ENCODE results near the gene TCF15. TPM values are rescaled to one million over a fixed set of nuclear protein-coding genes. Genes with fewer than 3 reads are reported as not detected.
A peak's percentile ranks its signal among the peaks of the same experiment; 100 is the strongest.

Gene TCF15
- total and polyA plus RNA-seq, 3 experiments from 2014 or later: not detected

- Mint-ChIP-seq H3K4me3 (no peak overlapping the region), H3K27ac (peak overlapping the region in 1 of 8 donors; percentile 36), H3K4me1 (peaks cover 3 to 15% (median 11%) of the 10 kb centered on the region in 3 donors), H3K9me3 (no peaks in the 10 kb centered on the region), H3K27me3 (peaks cover 12 to 22% of the 10 kb centered on the region in 2 donors), H3K36me3 (no peaks in the 10 kb centered on the region)
- Histone ChIP-seq H3K4me3 (ENCODE audit: low read length) (no peak overlapping the region), H3K27me3 (ENCODE audit: insufficient read depth, low read length, poor library complexity, severe bottlenecking) (peaks cover 7% of the 10 kb centered on the region), H3K9me3 (ENCODE audit: low read length) (no peaks in the 10 kb centered on the region), H3K4me1 (ENCODE audit: insufficient read depth, low read length) (no peaks in the 10 kb centered on the region), H3K36me3 (ENCODE audit: insufficient read depth, low read length) (no peaks in the 10 kb centered on the region), H3K27ac (ENCODE audit: low read depth, low read length) (no peak overlapping the region)
- ChIA-PET CTCF (no interaction called here), POLR2A (no interaction called here)
- no peak for DNase-seq
Measured at GRCh38 chr20:638579-638978, 28.5 kb upstream of the TCF15 start.

GRCh38 chr20:637559-637958 lies 27.4 kb upstream of the TCF15 start:
- H3K4me1 Mint-ChIP-seq: peaks cover 3 to 8% (median 7%) of the 10 kb centered on the region in 3 donors
- Histone ChIP-seq H3K9me3 (ENCODE audit: low read length) (no peaks in the 10 kb centered on the region), H3K36me3 (ENCODE audit: insufficient read depth, low read length) (no peaks in the 10 kb centered on the region), H3K27ac (ENCODE audit: low read depth, low read length) (no peak overlapping the region), H3K4me1 (ENCODE audit: insufficient read depth, low read length) (no peaks in the 10 kb centered on the region), H3K27me3 (ENCODE audit: insufficient read depth, low read length, poor library complexity, severe bottlenecking) (peaks cover under 1% of the 10 kb centered on the region), H3K4me3 (ENCODE audit: low read length) (no peak overlapping the region)
- DNase-seq: no peak
- H3K4me3 Mint-ChIP-seq: no peak overlapping the region
- no peaks in the 10 kb centered on the region for H3K9me3 Mint-ChIP-seq
- no peaks in the 10 kb centered on the region for H3K36me3 Mint-ChIP-seq
- no peak overlapping the region for H3K27ac Mint-ChIP-seq
- peaks cover 5 to 18% of the 10 kb centered on the region in 2 donors for H3K27me3 Mint-ChIP-seq
- ChIA-PET CTCF (no interaction called here), POLR2A (no interaction called here)

- H3K27me3 ChIP-seq (ENCODE audit: insufficient read depth, low read length, poor library complexity, severe bottlenecking): no peaks in the 10 kb centered on the region
- no peaks in the 10 kb centered on the region for H3K9me3 ChIP-seq (ENCODE audit: low read length)
- H3K27ac ChIP-seq (ENCODE audit: low read depth, low read length): no peak overlapping the region
- peaks cover 2 to 13% of the 10 kb centered on the region in 2 donors for H3K27me3 Mint-ChIP-seq
- H3K4me1 Mint-ChIP-seq: no peaks in the 10 kb centered on the region
- CTCF ChIA-PET: interaction anchor here (1.1 kb wide), 1 partner anchor 10 kb away, joined by 3 read pairs; no protein-coding TSS in a partner anchor
- H3K4me1 ChIP-seq (ENCODE audit: insufficient read depth, low read length): no peaks in the 10 kb centered on the region
- no peaks in the 10 kb centered on the region for H3K36me3 Mint-ChIP-seq
- no peak for DNase-seq
- H3K9me3 Mint-ChIP-seq: no peaks in the 10 kb centered on the region
- H3K27ac Mint-ChIP-seq: no peak overlapping the region
- no peak overlapping the region for H3K4me3 ChIP-seq (ENCODE audit: low read length)
- H3K4me3 Mint-ChIP-seq: no peak overlapping the region
- POLR2A ChIA-PET: no interaction called here
- H3K36me3 ChIP-seq (ENCODE audit: insufficient read depth, low read length): no peaks in the 10 kb centered on the region
Measured at GRCh38 chr20:635893-636338, 25.8 kb upstream of the TCF15 start.

GRCh38 chr20:635028-635892 lies 25.2 kb upstream of the TCF15 start:
- Histone ChIP-seq H3K9me3 (ENCODE audit: low read length) (no peaks in the 10 kb centered on the region), H3K4me1 (ENCODE audit: insufficient read depth, low read length) (no peaks in the 10 kb centered on the region), H3K27me3 (ENCODE audit: insufficient read depth, low read length, poor library complexity, severe bottlenecking) (no peaks in the 10 kb centered on the region), H3K4me3 (ENCODE audit: low read length) (no peak overlapping the region), H3K36me3 (ENCODE audit: insufficient read depth, low read length) (no peaks in the 10 kb centered on the region), H3K27ac (ENCODE audit: low read depth, low read length) (no peak overlapping the region)
- Mint-ChIP-seq H3K4me3 (no peak overlapping the region), H3K27ac (no peak overlapping the region), H3K4me1 (no peaks in the 10 kb centered on the region), H3K27me3 (peaks cover 0 to 15% of the 10 kb centered on the region in 2 donors), H3K9me3 (no peaks in the 10 kb centered on the region), H3K36me3 (no peaks in the 10 kb centered on the region)
- ChIA-PET POLR2A (no interaction called here), CTCF (interaction anchor here (1.1 kb wide), 1 partner anchor 10 kb away, joined by 3 read pairs; no protein-coding TSS in a partner anchor)
- no peak for DNase-seq

GRCh38 chr20:634148-634925 lies 24.2 kb upstream of the TCF15 start:
- DNase-seq: no peak
- H3K27me3 Mint-ChIP-seq: peaks cover 2 to 20% of the 10 kb centered on the region in 2 donors
- Histone ChIP-seq H3K4me1 (ENCODE audit: insufficient read depth, low read length) (no peaks in the 10 kb centered on the region), H3K4me3 (ENCODE audit: low read length) (no peak overlapping the region), H3K9me3 (ENCODE audit: low read length) (no peaks in the 10 kb centered on the region), H3K36me3 (ENCODE audit: insufficient read depth, low read length) (no peaks in the 10 kb centered on the region), H3K27ac (ENCODE audit: low read depth, low read length) (no peak overlapping the region), H3K27me3 (ENCODE audit: insufficient read depth, low read length, poor library complexity, severe bottlenecking) (no peaks in the 10 kb centered on the region)
- H3K36me3 Mint-ChIP-seq: no peaks in the 10 kb centered on the region
- no peak overlapping the region for H3K27ac Mint-ChIP-seq
- no peaks in the 10 kb centered on the region for H3K4me1 Mint-ChIP-seq
- H3K4me3 Mint-ChIP-seq: no peak overlapping the region
- H3K9me3 Mint-ChIP-seq: no peaks in the 10 kb centered on the region
- ChIA-PET POLR2A (no interaction called here), CTCF (interaction anchor here (0.9 kb wide), 1 partner anchor 11 kb away, joined by 3 read pairs; no protein-coding TSS in a partner anchor)

- H3K9me3 ChIP-seq (ENCODE audit: low read length): no peaks in the 10 kb centered on the region
- Mint-ChIP-seq H3K4me1 (no peaks in the 10 kb centered on the region), H3K27ac (peak overlapping the region in 1 of 8 donors; percentile 37), H3K36me3 (no peaks in the 10 kb centered on the region), H3K4me3 (no peak overlapping the region), H3K9me3 (no peaks in the 10 kb centered on the region), H3K27me3 (peaks cover 10 to 27% of the 10 kb centered on the region in 2 donors)
- POLR2A ChIA-PET: no interaction called here
- no peak overlapping the region for H3K4me3 ChIP-seq (ENCODE audit: low read length)
- no peak for DNase-seq
- no peaks in the 10 kb centered on the region for H3K27me3 ChIP-seq (ENCODE audit: insufficient read depth, low read length, poor library complexity, severe bottlenecking)
- no peaks in the 10 kb centered on the region for H3K36me3 ChIP-seq (ENCODE audit: insufficient read depth, low read length)
- CTCF ChIA-PET: no interaction called here
- H3K4me1 ChIP-seq (ENCODE audit: insufficient read depth, low read length): no peaks in the 10 kb centered on the region
- no peak overlapping the region for H3K27ac ChIP-seq (ENCODE audit: low read depth, low read length)
Measured at GRCh38 chr20:631101-631500, 21.0 kb upstream of the TCF15 start.

GRCh38 chr20:626579-626978 lies 16.5 kb upstream of the TCF15 start:
- Mint-ChIP-seq H3K9me3 (peaks cover 0 to 2% (median 0%) of the 10 kb centered on the region in 5 donors), H3K4me3 (no peak overlapping the region), H3K36me3 (peaks cover 0 to 5% (median 0%) of the 10 kb centered on the region in 3 donors), H3K4me1 (no peaks in the 10 kb centered on the region), H3K27me3 (peaks cover 29 to 47% of the 10 kb centered on the region in 2 donors), H3K27ac (peak overlapping the region in 1 of 8 donors; percentile 90)
- Histone ChIP-seq H3K9me3 (ENCODE audit: low read length) (no peaks in the 10 kb centered on the region), H3K4me3 (ENCODE audit: low read length) (no peak overlapping the region), H3K27me3 (ENCODE audit: insufficient read depth, low read length, poor library complexity, severe bottlenecking) (no peaks in the 10 kb centered on the region), H3K4me1 (ENCODE audit: insufficient read depth, low read length) (no peaks in the 10 kb centered on the region), H3K27ac (ENCODE audit: low read depth, low read length) (no peak overlapping the region), H3K36me3 (ENCODE audit: insufficient read depth, low read length) (no peaks in the 10 kb centered on the region)
- ChIA-PET POLR2A (no interaction called here), CTCF (no interaction called here)
- no peak for DNase-seq

- H3K4me3 ChIP-seq (ENCODE audit: low read length): no peak overlapping the region
- no peaks in the 10 kb centered on the region for H3K27me3 ChIP-seq (ENCODE audit: insufficient read depth, low read length, poor library complexity, severe bottlenecking)
- no peak for DNase-seq
- ChIA-PET CTCF (no interaction called here), POLR2A (no interaction called here)
- H3K9me3 ChIP-seq (ENCODE audit: low read length): no peaks in the 10 kb centered on the region
- H3K27ac ChIP-seq (ENCODE audit: low read depth, low read length): no peak overlapping the region
- H3K4me1 ChIP-seq (ENCODE audit: insufficient read depth, low read length): no peaks in the 10 kb centered on the region
- H3K36me3 ChIP-seq (ENCODE audit: insufficient read depth, low read length): no peaks in the 10 kb centered on the region
- Mint-ChIP-seq H3K36me3 (peaks cover 0 to 5% (median 0%) of the 10 kb centered on the region in 3 donors), H3K4me3 (no peak overlapping the region), H3K27me3 (peaks cover 29 to 53% of the 10 kb centered on the region in 2 donors), H3K9me3 (peaks cover 0 to 2% (median 0%) of the 10 kb centered on the region in 5 donors), H3K27ac (peak overlapping the region in 1 of 8 donors; percentile 5), H3K4me1 (no peaks in the 10 kb centered on the region)
Measured at GRCh38 chr20:625360-625932, 15.3 kb upstream of the TCF15 start.

Measured in CD8-positive, alpha-beta memory T cell (primary cell).